HG03060 (cell line): Measurements from ENCODE around the gene ZG16B.

Experiments
- ATAC-seq: cut with Tn5 transposase; IDR thresholded peaks from one replicate; pipeline ENCODE4 v1.9.1; 2021; ENCODE audit warnings: low read depth, moderate number of reproducible peaks; ENCODE audit not compliant: unreplicated experiment

Gene ZG16B

DNA sequence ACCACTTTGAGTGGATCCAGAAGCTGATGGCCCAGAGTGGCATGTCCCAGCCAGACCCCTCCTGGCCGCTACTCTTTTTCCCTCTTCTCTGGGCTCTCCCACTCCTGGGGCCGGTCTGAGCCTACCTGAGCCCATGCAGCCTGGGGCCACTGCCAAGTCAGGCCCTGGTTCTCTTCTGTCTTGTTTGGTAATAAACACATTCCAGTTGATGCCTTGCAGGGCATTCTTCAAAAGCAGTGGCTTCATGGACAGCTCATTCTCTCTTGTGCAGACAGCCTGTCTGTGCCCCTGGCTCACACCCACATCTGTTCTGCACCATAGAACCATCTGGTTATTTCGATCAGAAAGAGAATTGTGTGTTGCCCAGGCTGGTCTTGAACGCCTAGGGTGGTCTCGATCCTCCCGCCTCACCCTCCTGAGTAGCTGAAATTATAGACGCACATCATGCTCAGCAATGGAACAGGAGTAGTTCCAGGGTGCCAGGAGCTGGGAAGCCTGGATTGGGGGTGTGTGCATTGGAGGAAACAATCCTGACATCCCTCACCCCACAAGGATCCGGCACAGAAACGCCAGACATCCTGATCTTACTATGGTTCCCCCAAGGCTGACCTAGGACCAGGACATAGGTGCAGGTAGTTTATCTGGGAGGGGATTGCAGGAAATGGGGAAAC is 8.5 kb upstream of the ZG16B start:
- no peak for ATAC-seq

DNA sequence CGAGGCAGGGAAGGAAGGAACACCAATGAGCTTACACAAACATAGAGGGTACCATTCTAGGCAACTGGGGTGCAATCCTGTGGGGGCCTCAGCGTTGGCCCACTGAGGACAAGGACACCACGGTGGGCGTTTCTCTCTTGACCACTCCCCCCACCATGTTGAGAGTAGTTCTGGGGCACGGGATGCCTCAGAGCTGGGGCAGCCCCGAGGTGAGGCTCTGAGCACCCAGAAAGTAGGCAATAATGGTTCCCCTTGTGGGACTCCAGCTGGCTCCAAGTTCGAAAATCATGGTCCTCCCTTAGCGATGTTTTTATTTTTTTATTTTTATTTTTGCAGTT is 8.0 kb upstream of the ZG16B start:
- no peak for ATAC-seq

DNA sequence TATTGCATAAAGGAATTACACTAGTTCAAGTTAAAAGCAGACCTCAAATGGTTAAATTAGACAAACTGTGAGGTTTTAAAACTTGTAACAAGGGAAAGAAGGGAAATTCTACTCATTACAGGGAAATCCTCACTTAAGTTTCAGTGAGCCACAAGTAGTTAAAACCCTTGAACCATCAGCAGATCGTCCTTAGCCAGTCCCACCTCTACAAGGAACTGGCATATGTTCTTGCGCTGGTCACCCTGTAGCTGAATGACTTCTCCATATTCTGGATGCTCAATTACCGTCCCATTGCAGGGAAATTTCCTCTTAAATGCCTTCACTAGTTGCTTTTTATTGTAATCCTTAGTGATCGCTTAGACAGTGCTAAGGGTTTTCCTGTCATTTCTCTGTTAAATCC is 7.6 kb upstream of the ZG16B start:
- ATAC-seq, result no peak

DNA sequence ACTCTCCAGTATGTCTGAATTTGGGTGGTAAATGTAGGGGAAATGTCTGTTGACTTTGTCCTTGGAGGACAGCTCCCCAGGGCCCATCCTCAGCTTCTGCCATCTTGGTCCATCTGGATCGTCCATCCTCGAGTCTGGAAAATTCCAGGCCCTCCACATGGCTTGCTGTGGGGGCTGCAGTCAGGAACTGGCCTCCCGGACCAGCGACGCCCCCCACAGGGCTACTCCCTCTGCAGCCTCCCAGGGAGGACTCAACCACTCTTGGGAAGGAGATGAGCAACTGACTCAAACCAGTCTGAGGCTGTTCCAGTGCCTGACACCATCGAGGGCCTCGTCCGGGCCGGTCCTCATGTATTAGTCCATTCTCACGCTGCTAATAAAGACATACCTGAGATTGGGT is 5.5 kb upstream of the ZG16B start:
- ATAC-seq, result no peak

DNA sequence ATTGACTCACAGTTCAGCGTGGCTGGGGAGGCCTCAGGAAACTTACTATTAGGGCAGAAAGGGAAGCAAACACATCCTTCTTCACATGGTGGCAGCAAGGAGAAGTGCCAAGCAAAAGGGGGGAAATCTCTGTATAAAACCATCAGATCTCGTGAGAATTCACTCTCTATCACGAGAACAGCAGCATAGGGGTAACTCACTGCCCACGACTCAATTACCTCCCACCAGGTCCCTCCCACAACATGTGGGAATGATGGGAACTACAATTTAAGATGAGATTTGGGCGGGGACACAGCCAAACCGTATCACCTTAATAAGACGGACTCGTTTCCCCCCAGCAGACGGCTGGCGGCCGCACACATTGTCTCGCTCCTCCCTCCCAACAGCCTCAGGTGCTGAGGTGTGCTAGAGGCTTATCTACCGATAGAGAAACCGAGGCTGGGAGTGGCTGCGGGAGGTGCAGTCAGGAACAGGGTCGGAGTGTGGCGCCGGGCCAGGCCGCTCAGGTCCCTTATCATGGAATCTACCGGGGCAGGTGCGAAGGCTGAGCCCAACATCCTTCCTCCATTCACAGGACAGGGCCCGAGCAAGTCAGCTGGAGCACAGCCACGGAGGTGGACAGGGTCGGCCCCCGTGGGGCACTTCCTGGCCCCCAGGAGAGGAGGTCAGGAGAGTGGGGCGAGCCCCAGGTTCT is 4.9 kb upstream of the ZG16B start:
- ATAC-seq, result no peak

DNA sequence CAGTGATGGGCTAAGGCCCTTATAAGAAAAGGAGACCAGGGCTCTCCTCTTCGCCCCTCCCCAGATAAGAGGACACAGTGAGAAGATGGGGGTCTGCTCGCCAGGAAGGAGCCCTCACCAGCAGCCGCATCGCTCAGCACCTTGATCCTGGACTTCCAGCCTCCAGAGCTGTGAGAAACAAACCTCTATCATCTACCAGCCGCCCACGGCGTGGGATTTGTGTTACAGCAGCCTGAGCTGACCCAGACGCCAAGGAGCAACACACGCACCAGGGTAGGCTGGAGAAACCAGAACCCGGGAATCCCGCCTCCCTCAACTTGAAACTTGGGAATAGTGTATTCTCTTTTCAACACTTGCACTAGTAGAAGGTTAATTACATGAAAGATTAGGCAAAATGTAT is 4.2 kb upstream of the ZG16B start:
- no peak for ATAC-seq

DNA sequence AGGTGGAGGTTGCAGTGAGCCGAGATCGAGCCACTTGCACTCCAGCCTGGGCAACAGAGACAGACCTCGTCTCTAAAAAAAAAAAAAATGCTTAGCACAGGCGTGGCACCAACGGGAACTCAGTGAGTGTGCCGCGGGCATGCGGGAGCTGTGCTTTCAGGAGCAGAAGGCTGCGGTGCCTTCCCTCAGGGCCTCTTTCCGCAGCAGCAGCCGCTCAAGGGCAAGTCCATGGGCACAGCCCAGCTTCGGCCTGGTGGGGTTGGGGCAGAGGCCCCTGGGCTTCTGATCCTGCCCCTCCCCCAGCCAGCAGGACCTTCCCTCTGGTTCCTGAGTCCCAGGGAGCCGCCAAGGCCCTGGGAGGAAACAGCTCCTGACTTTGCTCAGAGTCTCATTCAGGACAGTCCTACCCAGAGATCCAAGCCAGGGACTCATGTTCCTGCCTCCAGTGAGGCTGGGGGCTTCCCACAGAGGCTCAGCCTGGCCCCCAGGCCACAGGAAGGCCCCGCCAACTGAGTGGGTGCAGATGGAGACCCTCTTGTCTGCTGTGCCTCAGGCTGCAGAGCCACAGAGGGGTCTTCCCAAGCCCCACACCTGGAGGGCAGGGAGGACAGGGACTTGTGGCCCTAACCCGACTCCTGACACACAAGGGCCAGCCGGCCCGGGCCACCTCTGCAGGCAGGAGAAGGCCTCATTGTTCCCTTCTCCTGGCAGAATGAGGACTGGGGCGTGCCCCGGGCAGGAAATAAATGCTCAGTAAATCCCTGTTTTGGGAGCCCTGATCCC is 3.3 kb upstream of the ZG16B start:
- ATAC-seq, result no peak

DNA sequence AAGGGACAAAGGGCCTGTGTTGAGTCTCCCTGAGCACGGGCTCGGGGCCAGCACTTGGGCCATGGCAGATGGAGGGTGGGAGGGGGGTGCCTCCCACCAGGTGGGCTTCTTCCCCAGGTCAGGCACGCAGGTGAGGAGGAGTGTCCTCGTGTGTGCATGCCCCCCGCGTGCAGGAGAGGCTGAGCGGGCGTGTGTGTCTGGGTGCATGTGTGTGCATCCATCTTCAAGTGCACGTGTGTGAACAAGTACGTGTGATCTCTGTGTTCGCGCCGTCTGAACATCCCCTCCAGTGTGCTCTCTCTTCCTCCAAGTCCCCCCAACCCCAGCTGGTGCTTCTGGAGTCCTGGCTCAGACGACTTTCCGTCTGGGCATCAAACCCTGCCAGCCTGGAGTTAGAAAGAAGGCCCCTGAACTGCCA is 2.7 kb upstream of the ZG16B start:
- ATAC-seq, result no peak

DNA sequence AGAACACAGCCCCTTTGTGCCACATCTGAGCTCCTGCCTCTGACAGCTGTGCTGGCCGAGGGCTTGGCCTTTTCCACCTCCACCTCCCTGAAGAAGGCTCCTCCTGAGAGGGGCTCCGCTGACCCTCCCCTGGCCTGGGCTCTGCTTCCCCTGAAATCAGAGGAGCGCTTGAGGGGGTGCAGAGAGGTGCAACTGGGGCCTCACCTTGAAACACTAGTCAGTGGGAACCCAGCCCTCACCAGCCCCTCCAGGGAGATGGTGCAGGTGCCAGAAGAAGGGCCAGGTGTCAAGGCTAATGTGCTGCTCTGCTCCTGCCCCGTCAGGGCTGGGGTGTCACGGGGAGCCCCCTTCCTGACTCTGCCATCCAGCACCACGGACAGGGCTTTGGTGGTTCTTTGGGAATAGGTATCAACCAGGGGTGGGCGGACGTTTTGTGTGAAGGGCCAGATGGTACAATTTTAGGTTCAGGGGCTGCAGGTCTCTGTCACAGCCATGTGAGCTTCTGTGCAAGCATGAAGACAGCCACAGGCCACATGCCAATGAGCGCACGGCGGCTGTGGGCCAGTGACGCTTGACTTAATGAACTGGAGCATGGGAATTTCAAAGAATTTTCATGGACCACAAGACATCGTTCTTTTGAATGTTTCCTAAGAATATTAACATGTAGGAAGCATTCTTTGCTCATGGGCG is 2.1 kb upstream of the ZG16B start:
- no peak for ATAC-seq

DNA sequence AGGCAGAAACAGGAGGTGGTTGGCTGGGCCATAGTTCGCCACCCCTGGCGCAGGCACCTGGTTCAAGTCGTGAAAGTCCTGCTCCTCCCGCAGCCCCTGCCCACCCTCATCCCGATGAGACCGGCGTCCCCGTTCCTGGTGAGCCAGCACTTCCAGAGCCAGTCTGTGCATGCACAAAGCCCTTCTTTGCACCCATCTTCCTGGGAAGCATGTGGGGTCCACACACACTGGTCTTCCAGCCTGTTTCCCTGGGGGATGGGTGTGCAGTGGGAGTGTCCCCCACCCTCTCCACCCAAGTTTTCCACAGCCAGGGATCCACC is 1.6 kb upstream of the ZG16B start:
- no peak for ATAC-seq

DNA sequence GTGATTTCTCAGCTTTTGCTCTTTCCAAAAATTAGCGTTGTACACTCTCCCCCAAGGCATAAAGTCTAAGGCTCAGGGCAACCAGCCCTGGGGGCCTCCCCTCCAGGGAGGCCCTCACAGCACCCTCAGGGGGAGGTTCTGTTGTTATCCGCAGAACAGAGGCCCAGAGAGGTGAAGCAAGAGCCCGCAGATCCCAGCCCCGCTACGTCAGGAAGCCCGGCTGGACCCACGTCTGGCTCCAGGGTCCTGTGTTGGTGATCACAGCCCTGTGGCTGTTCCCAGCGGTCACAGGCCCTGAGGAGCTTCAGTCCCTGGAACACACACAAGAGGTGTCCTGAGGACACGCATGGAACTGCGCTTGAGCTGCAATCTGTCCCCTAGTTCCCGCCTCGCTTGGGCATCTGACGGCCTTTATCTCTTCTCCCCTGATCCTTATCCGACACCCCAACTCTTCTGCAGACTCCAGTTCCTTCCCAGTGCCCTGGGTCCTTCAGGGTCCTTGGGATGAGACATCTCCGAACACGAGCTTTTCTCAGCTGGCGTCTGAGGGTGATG is 1.1 kb upstream of the ZG16B start:
- ATAC-seq, result no peak

DNA sequence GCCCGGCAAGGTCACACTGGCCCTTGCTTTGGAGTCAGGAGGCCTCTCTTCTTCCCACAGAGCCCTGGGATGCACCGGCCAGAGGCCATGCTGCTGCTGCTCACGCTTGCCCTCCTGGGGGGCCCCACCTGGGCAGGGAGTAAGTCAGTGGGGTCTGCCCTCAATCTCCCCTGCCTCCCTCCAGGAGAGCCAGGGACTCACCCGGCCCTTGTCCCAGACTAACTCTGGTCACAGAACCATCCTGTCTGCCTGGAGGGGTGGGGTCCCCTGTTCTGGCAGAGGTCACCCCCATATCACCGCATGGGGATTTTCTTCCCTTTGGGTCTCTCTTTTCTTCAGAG is 222 bp downstream of the ZG16B start:
- ATAC-seq, result no peak

DNA sequence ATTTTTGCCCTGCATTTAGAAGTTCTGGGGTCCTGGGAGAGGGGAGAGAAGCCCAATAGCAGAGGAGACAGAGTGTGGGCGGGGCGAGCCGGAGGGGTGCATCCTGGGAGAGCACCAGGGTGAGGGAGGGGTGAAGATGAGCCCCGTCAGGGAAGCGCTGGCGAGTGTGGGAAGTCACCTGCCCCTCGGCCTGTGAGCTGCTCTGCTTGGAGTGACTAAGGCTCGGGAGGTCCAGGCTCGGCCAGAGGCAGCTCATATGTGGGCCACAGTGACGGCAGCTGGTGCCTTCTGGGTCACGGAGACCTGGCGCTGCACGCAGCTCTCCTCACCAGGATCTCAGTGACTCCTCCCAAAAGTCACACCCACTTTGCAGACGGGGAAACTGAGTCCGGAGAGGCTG is 1.1 kb downstream of the ZG16B start:
- no peak for ATAC-seq

DNA sequence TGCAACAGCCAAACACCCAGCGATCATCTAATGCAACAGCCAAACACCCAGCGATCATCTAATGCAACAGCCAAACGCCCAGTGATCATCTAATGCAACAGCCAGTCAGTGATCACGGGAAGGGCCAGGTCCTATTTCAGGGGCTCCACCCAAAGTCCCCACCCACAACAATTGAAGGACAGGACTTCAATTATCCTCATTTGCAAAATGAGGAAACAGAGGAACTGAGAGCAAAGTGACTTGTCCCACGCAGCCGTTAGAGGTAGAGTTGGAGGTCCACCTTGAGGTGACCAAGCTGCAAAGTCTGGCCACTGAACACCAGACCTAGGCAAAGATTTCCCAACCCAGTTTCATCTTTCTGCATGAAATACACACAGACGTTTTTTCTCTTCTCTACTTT is 3.7 kb downstream of the ZG16B start:
- ATAC-seq, result no peak

DNA sequence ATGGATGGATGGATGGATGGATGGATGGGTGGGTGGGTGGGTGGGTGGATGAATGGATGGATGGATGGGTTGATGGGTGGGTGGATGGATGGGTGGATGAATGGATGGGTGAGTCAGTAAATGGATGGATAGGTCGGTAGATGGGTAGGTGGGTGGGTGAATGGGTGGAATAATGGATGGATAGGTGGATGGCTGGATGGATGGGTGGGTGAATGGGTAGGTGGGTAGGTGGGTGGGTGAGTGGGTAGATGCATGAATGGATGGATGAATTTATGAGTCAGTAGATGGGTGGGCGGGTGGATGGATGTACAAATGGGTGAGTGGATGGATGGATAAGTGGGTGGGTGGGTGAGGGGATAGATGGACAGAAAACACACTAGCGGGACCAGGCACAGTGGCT is 4.9 kb downstream of the ZG16B start:
- no peak for ATAC-seq

DNA sequence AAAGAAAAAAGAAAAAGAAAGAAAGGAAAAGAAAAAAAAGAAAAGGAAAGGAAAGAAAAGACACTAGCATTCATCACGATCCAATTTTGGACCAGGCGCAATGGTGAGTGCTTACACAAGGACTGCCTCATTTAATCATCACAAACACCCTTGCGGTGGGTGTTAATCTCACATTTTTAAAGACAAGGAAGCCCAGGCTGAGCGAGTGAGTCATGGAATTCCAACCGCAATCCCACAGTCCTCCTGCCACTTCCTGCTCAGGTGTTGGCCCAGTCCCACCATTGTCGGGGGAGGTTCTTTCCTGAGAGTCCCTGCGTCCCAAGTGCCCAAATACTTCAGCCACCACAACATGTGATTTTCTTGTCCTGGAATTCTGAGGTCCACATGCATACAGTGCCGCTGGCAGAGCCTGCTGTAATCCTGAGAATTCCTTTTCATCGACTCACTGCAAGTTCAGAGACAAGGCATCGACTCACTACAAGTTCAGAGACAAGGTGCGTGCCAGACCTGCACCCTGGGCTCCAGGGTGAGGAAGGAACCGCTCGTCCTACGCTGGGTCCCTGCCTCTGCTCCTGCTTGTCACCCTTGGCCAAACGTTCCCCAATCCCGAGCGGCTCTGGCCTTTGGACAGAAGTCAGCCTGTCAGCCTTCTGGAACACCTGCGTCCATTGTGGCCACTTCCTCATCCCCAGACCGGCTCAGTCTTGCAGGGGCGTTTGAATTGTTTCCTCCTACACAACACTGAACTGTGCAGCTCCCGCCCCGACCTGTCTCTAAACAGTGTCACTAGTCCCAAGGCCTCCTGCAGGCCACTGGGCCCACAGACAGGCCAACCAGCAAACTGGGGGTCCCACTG is 5.8 kb downstream of the ZG16B start:
- ATAC-seq, result no peak

DNA sequence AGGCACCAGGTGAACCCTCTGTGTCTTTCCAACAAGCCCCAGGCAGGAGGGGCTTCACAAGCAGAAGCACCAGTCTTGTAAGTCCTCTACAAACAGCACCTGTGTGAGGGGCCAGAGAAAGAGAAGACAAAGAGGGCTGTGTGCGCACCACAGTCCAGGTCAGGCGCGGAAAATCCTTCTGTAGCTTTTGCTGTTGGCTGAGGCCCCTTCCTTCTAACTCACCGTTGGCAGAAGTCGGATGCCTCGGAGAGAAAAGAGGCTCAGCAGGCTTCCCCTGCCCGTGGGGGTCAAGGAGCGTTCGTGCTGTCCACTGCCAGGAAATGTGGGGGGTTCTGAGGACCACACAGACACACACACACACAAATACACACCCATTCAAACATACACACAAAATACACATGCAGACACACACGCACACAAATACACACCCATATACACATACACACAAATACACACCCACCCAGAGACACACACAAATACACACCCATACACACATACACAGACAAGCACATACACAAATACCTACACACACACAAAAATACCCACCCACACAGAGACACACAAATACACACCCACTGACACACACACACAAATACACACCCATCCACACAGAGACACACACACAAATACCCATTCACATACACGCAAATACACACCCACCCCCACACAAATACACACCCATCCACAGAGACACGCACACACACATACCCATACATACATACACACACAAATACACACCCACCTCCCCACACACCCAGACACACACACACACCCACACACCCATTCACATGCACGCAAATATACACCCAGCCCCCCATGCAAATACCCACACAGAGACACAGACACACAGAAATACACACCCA is 6.8 kb downstream of the ZG16B start:
- no peak for ATAC-seq

DNA sequence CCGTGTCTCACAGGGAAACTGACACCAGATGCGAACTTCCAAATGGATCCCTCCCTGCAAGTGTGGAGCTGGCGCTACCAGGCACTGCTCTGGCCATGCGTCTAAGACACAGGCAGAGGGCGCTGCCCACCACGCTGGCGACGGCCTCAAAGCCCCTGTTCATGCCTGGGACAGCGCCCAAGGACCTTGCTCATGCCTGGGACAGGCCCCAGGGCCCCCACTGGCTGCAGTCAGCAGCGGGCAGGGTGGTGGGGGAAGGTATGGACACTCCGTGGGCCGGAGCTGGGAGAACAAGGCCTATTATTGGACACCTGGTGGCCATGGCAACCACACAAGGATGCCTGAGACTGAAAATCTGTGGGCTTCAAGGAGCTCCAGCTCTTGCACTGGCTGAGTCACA is 8.8 kb downstream of the ZG16B start:
- ATAC-seq, result no peak

DNA sequence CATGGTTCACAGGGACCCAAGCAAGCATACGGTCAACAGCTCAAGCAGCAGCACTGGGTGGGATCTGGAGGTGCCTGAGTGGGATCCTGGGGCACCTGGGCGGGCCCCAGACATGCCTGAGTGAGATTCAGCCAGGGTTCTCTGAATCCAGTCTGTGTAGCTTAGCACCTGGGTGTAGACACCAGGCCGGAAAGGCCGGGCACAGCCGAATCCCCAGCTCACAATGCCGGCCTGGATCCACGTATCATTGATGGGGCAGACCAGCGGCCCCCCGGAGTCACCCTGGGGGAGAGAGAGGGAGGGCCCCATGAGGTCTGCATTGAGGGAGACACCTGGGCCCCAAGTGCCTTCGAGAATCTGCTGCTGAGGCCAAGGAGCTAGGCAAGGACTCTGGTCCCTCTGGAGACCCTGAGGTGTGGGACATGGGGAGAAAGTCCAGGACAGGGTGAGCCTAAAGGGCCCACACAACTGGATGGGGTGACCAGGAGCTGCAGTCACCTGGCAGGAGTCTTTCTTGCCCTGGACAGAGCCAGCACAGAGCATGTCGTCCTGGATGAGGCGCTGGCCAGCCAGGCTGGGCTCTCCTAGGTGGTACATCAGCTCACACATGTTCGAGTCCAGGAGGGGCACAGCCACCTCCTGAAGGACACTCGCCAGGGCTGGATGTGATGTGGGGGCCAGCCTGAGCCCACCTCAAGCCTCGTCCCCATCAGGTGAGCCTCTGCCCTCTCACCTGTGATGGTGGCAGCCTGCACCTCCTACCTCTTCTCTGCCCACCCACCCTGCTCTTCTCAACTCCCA is 9.7 kb downstream of the ZG16B start:
- ATAC-seq, result no peak
